BLaER1 treated with 17β-estradiol and CSF1 and Interleukin-3, amounts not matched to agents 10 nM and 100 nM (cell line): ENCODE data around the gene PTPRT.

Experiments used
- H3K27ac ChIP-seq, 11 experiments: shearing (Covaris generic); formaldehyde crosslinking; 2 replicates each; pipeline ENCODE4 v1.8.1; 2022
- H3K27me3 ChIP-seq, 11 experiments: shearing (Covaris generic); formaldehyde crosslinking; 2 replicates each; pipeline ENCODE4 v1.8.1; 2022
- H3K36me3 ChIP-seq, 11 experiments: shearing (Covaris generic); formaldehyde crosslinking; 2 replicates each; pipeline ENCODE4 v1.8.1; 2022
- H3K4me1 ChIP-seq, 10 experiments: shearing (Covaris generic); formaldehyde crosslinking; 2 replicates each; pipeline ENCODE4 v1.8.1; 2022
- H3K4me2 ChIP-seq, 11 experiments: shearing (Covaris generic); formaldehyde crosslinking; 2 replicates each; pipeline ENCODE4 v1.8.1; 2022
- H3K4me3 ChIP-seq, 10 experiments: shearing (Covaris generic); formaldehyde crosslinking; 2 replicates each; pipeline ENCODE4 v1.8.1; 2022
- H3K9ac ChIP-seq, 11 experiments: shearing (Covaris generic); formaldehyde crosslinking; 2 replicates each; pipeline ENCODE4 v1.8.1; 2022
- H3K9me3 ChIP-seq, 11 experiments: shearing (Covaris generic); formaldehyde crosslinking; replicated peaks in 1 of 11; 2 replicates each; pipeline ENCODE4 v1.8.1; 2022
- H4K20me1 ChIP-seq, 11 experiments: shearing (Covaris generic); formaldehyde crosslinking; 2 replicates each; pipeline ENCODE4 v1.8.1; 2022
- Cebpa-rat ChIP-seq, 11 experiments: shearing (Covaris generic); IDR thresholded peaks; 2 replicates each; pipeline ENCODE4 v1.8.1; 2022

The PTPRT gene

GRCh38 chr20:43009532-43009931 is 180.2 kb downstream of the PTPRT start:
- peak overlapping the region in 3 of 11 experiments; percentile 47 to 68 (median 55); a peak in 5 of 22 replicates for H3K27ac ChIP-seq
- H3K27me3 ChIP-seq, result no peaks in the 10 kb centered on the region
- H3K9ac ChIP-seq, result no peak overlapping the region
- H3K9me3 ChIP-seq, result no peaks in the 10 kb centered on the region; a peak in 1 of 22 replicates
- H4K20me1 ChIP-seq, result no peaks in the 10 kb centered on the region
- TF ChIP-seq Cebpa-rat (IDR thresholded peaks at IDR 0.05), result peak in 4 of 11 experiments; percentile 14 to 81 (median 34); a peak in 1 of 22 replicates
- H3K4me3 ChIP-seq, result no peak overlapping the region
- H3K36me3 ChIP-seq, result no peaks in the 10 kb centered on the region
- peaks cover 13 to 57% (median 46%) of the 10 kb centered on the region in 10 experiments; a peak in 19 of 20 replicates for H3K4me1 ChIP-seq
- H3K4me2 ChIP-seq, result peak overlapping the region; percentile 20 to 74 (median 58); a peak in 21 of 22 replicates

GRCh38 chr20:43007525-43007924 is 182.2 kb downstream of the PTPRT start:
- Histone ChIP-seq H3K36me3 (no peaks in the 10 kb centered on the region), H3K4me1 (peaks cover 13 to 55% (median 46%) of the 10 kb centered on the region in 10 experiments; a peak in 19 of 20 replicates), H3K9ac (no peak overlapping the region), H3K27me3 (no peaks in the 10 kb centered on the region), H3K9me3 (no peaks in the 10 kb centered on the region; a peak in 1 of 22 replicates), H3K27ac (peak overlapping the region in 1 of 11 experiments; percentile 21; a peak in 1 of 22 replicates), H4K20me1 (no peaks in the 10 kb centered on the region), H3K4me3 (no peak overlapping the region), H3K4me2 (peak overlapping the region in 2 of 11 experiments; percentile 8 to 23; a peak in 4 of 22 replicates)
- TF ChIP-seq Cebpa-rat (IDR thresholded peaks at IDR 0.05), result no peak

- H3K4me2 ChIP-seq, result peak overlapping the region in 5 of 11 experiments; percentile 8 to 42 (median 21); a peak in 7 of 22 replicates
- no peak overlapping the region for H3K4me3 ChIP-seq
- no peaks in the 10 kb centered on the region for H3K36me3 ChIP-seq
- no peak overlapping the region for H3K9ac ChIP-seq
- H3K27me3 ChIP-seq, result no peaks in the 10 kb centered on the region
- H4K20me1 ChIP-seq, result no peaks in the 10 kb centered on the region
- no peak overlapping the region for H3K27ac ChIP-seq
- peaks cover 13 to 51% (median 45%) of the 10 kb centered on the region in 10 experiments; a peak in 19 of 20 replicates for H3K4me1 ChIP-seq
- peaks cover 0 to 3% (median 0%) of the 10 kb centered on the region in 11 experiments; a peak in 2 of 22 replicates for H3K9me3 ChIP-seq
- no peak for TF ChIP-seq Cebpa-rat (IDR thresholded peaks at IDR 0.05)
Measured at GRCh38 chr20:43006651-43007375, 182.9 kb downstream of the PTPRT start.

DNA sequence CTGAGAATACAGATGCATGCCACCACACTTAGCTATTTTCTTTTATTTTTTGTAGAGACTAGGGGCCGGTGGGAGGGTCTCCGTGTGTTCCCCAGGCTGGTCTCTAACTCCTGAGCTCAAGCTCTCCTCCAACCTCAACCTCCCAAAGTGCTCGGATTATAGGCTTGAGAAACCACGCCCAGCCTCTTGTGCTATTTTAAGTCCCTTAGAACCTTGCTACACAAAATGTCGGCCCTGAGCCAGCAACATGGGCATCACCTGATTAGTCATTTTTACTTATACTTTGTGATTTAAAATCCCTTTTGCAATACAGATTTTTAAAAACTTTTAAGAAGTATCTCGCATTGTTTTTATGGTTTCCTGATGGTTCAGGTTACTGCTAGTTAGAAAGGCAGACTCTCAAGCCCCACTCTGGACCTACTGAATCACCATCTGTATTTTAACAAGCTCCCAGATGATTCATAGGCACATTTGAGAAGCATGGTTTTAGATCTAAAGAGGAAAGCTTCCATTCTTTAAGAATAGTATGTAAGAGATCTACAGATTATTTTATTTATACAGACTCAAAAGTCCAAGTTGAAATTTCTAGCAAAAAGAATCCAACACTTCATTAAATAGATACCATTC is 186.3 kb downstream of the PTPRT start:
- H3K9me3 ChIP-seq, result peaks cover 0 to 6% (median 0%) of the 10 kb centered on the region in 11 experiments; a peak in 2 of 22 replicates
- TF ChIP-seq Cebpa-rat (IDR thresholded peaks at IDR 0.05), result no peak
- no peak overlapping the region for H3K4me2 ChIP-seq
- peaks cover 0 to 34% (median 14%) of the 10 kb centered on the region in 10 experiments; a peak in 12 of 20 replicates for H3K4me1 ChIP-seq
- H3K4me3 ChIP-seq, result no peak overlapping the region
- H3K9ac ChIP-seq, result no peak overlapping the region
- H4K20me1 ChIP-seq, result no peaks in the 10 kb centered on the region
- H3K27me3 ChIP-seq, result no peaks in the 10 kb centered on the region
- H3K36me3 ChIP-seq, result no peaks in the 10 kb centered on the region
- no peak overlapping the region for H3K27ac ChIP-seq

GRCh38 chr20:42996141-42996540 is 193.6 kb downstream of the PTPRT start:
- no peaks in the 10 kb centered on the region for H3K4me1 ChIP-seq
- H3K9ac ChIP-seq, result no peak overlapping the region
- no peak for TF ChIP-seq Cebpa-rat (IDR thresholded peaks at IDR 0.05)

DNA sequence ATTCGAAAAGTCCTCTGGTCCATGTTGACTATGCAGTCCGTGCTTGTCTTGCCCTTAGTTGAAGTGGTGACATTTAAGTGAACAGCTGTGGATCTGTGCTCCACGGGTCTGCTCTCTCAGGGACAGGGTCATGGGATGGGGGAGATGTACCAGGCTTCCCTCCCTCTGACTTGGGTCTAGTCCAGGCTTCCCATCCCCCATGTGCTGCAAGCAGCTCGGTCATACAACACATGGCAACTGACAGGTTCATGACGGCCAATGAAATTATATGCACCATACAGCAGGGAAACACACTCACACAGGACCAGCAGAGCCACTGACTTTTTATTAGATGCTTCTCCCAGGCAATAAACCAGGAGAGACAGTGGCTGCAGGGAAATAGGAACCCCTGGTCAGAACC is 201.4 kb downstream of the PTPRT start:
- Histone ChIP-seq H3K4me1 (no peaks in the 10 kb centered on the region), H3K4me2 (no peak overlapping the region), H3K27me3 (no peaks in the 10 kb centered on the region), H3K9ac (no peak overlapping the region), H3K36me3 (no peaks in the 10 kb centered on the region), H3K4me3 (no peak overlapping the region), H4K20me1 (no peaks in the 10 kb centered on the region), H3K9me3 (no peaks in the 10 kb centered on the region), H3K27ac (no peak overlapping the region)
- no peak for TF ChIP-seq Cebpa-rat (IDR thresholded peaks at IDR 0.05)

More at GRCh38 chr20:42996141-42996540, 193.6 kb downstream of the PTPRT start:
- Histone ChIP-seq H3K4me3 (no peak overlapping the region), H3K27me3 (no peaks in the 10 kb centered on the region), H3K4me2 (no peak overlapping the region), H4K20me1 (no peaks in the 10 kb centered on the region), H3K9me3 (peaks cover 0 to 4% (median 0%) of the 10 kb centered on the region in 11 experiments; a peak in 1 of 22 replicates), H3K36me3 (no peaks in the 10 kb centered on the region), H3K27ac (no peak overlapping the region)

GRCh38 chr20:42987376-42988114 is 202.2 kb downstream of the PTPRT start:
- H4K20me1 ChIP-seq, result no peaks in the 10 kb centered on the region
- H3K9me3 ChIP-seq, result no peaks in the 10 kb centered on the region
- peaks cover 0 to 4% (median under 1%) of the 10 kb centered on the region in 10 experiments; a peak in 5 of 20 replicates for H3K4me1 ChIP-seq
- H3K36me3 ChIP-seq, result no peaks in the 10 kb centered on the region
- no peak overlapping the region for H3K9ac ChIP-seq
- H3K4me2 ChIP-seq, result no peak overlapping the region
- TF ChIP-seq Cebpa-rat (IDR thresholded peaks at IDR 0.05), result no peak
- H3K27ac ChIP-seq, result no peak overlapping the region
- H3K27me3 ChIP-seq, result no peaks in the 10 kb centered on the region
- H3K4me3 ChIP-seq, result no peak overlapping the region

GRCh38 chr20:42986143-42986773 is 203.4 kb downstream of the PTPRT start:
- Histone ChIP-seq H3K4me2 (no peak overlapping the region), H3K27ac (no peak overlapping the region)
- TF ChIP-seq Cebpa-rat (IDR thresholded peaks at IDR 0.05), result no peak

More at GRCh38 chr20:42986143-42986773, 203.4 kb downstream of the PTPRT start:
- Histone ChIP-seq H3K27me3 (no peaks in the 10 kb centered on the region), H3K9me3 (no peaks in the 10 kb centered on the region), H3K4me1 (peaks cover 0 to 11% (median 4%) of the 10 kb centered on the region in 10 experiments; a peak in 5 of 20 replicates), H4K20me1 (no peaks in the 10 kb centered on the region), H3K4me3 (no peak overlapping the region), H3K36me3 (no peaks in the 10 kb centered on the region), H3K9ac (no peak overlapping the region)
